Measurements from ENCODE around the gene LMAN1L.

Gene LMAN1L

GRCh38 chr15:74812533-74812932, at the start of gene LMAN1L:
TSS of gene LMAN1L (plus strand) at chr15:74812835. CDS start at chr15:74812855, 20 bp downstream.
- DNase-seq (ENCODE audit: low read depth), result no peak

DNA sequence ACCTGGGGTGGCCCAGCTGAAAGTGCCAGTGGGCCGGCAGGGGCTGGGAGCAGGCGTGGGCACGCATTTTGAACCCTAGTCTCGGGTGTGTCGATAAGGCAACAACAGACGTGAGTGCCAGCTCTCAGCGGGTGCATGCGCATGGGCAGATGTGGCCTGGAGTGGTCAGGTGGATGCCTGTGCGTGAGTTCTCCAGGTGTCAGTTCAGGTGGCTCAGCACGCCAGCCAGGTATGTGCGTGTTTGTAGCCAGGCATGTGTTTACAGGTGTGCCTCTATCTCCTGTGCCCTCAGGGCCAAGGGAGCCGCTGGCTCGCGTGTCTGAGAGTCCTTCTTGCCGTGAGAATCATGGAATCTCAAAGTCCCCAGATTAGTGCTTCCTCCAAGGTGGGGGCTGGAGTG, 49.2 kb upstream of the LMAN1L start:
- no peak for DNase-seq (ENCODE audit: low read depth)

GRCh38 chr15:74767167-74768098, 45.2 kb upstream of the LMAN1L start:
- DNase-seq (ENCODE audit: low read depth), result no peak

DNA sequence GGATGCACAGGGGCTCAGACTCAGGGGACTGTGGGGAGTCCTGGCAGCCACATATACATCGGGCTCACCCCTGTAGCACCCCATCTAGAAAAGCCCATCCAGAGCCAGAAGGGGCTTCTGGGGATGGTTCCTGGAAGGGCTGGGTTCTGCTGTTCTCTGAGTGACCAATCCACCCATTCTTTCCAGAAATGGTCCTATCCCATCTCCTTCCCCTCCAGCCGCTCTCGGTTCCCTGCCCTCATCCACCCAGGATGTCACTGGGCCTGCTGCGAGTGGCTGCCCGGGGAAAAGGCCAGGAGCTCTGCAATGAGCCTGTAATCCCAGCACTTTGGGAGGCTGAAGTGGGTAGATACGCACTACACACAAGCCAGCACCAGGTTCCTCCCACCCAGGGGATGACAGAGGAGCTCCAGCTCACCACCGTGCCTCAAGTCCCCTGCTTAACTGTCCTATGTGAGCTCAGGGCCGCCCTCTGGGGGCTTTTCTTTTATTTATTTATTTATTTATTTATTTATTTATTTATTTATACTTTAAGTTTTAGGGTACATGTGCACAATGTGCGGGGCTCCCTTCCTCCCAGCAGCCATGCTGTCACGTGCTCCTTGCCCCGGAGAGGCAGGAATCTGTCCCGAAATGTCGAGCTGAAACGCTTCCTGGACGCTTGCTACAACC, 44.4 kb upstream of the LMAN1L start:
- no peak for DNase-seq (ENCODE audit: low read depth)

GRCh38 chr15:74768771-74769342, 43.8 kb upstream of the LMAN1L start:
- peak; percentile 54 for DNase-seq (ENCODE audit: low read depth)

DNA sequence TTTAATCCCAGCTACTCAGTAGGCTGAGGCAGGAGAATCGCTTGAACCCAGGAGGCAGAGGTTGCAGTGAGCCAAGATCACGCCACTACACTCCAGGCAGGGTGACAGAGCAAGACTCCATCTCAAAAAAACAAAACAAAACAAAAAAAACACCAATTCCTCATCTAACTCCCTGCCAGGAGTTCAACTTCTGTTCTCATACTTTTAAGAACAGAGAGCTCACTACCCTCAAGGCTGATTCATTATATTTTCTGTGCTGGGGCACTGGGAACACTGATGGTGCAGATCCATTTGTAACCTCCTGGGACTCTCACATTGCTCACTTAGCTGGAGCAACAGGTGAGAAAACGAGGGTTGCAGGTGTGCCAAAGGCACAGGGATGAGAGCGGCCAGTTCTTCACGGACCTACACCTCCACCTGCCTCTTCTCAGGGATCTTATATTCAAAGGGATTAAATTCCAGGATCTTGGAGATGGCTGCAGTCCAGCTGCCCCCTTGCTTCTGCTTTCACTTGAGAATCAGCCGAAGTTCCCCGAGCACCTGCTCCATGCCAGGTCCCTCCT, 43.1 kb upstream of the LMAN1L start:
- DNase-seq (ENCODE audit: low read depth), result no peak

- no peak for DNase-seq (ENCODE audit: low read depth)
Measured at GRCh38 chr15:74770211-74770903, 42.3 kb upstream of the LMAN1L start.

DNA sequence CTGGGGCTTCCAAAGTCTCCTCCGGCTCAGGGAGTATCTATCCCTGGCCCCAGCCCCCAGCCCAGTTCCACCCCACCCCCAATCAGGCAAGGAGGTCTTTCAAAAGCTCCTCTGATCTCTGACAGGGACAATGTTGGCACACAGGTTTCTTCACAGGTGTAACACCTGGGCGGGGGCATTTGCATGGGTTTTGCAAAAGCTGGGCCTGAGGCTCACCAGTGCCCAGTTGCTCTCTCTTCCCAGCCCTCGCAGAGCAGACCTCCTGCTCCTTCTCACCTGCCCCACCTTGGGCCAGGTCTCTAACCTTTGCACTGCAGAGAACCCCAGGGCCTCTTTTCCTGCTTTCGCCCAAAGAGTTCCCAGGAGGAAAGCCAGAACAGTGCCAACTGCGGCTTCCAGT, 39.3 kb upstream of the LMAN1L start:
- no peak for DNase-seq (ENCODE audit: low read depth)

GRCh38 chr15:74773731-74774252, 38.8 kb upstream of the LMAN1L start:
- no peak for DNase-seq (ENCODE audit: low read depth)

DNA sequence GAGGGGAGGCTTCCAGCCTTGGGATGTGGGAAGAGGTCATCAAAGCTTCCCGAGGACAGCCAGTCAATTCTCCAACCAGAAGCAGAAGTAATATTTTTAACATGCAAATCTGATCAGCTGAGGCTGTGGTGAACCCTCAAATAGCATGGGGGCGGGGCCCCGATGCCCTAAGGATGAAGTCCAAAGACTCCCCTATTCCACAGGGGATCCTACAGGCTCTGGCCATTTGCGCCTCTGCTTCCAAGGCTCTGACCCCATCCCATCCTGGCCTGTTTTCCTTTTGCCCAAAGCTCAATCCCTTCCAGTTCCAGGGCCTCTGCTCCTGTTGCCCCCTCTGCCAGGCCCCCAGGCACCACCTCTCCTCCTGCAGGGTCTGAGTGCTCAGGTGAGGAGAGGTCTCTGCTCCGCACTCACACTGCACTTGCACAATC, 37.5 kb upstream of the LMAN1L start:
- no peak for DNase-seq (ENCODE audit: low read depth)

- no peak for DNase-seq (ENCODE audit: low read depth)
Measured at GRCh38 chr15:74775894-74776293, 36.7 kb upstream of the LMAN1L start.

DNA sequence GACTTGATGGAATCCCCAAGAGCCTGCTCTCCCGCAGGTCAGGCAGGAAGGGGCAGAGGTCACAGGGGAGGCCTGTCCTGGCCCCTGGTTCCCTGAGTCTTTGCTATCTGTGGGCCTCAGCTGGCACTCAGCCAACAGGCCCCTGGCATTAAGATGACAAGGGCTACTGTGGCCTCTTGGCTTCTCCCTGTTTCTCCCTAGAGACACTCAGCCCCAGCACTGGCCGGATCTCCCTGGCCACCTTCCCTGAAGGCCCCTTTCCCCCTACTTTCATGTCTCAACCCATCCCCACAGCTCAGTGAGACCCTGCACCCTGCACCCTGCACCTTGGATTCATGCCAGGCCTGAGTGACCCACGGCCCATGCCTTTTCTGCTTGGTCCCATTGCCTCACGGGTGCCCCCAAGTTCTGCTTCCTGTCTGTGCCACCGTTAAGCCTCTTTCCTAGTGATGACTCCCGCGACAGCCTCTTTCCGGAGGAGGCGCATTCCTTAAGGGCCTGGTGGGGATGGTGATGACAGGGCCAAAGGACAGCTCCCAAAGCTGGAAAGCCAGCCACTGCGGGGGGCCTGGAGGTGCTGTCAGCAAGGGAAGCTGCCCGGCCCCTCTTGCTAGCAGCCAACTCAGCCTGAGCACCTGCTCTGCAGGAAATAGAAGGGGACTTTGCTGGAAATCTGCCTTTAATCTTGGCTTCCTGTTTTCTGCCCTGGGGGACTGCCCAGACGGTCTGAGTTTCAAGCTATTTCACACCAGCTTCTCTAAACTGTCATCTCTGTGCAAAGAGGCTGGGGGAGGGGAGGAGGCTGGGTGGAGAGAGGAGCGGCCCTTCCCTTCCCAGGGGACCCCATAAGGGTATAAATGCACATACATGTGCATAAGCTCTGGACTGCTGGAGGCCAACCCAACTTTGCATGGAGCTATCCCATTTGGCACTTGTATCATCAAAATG, 35.5 kb upstream of the LMAN1L start:
- no peak for DNase-seq (ENCODE audit: low read depth)

DNA sequence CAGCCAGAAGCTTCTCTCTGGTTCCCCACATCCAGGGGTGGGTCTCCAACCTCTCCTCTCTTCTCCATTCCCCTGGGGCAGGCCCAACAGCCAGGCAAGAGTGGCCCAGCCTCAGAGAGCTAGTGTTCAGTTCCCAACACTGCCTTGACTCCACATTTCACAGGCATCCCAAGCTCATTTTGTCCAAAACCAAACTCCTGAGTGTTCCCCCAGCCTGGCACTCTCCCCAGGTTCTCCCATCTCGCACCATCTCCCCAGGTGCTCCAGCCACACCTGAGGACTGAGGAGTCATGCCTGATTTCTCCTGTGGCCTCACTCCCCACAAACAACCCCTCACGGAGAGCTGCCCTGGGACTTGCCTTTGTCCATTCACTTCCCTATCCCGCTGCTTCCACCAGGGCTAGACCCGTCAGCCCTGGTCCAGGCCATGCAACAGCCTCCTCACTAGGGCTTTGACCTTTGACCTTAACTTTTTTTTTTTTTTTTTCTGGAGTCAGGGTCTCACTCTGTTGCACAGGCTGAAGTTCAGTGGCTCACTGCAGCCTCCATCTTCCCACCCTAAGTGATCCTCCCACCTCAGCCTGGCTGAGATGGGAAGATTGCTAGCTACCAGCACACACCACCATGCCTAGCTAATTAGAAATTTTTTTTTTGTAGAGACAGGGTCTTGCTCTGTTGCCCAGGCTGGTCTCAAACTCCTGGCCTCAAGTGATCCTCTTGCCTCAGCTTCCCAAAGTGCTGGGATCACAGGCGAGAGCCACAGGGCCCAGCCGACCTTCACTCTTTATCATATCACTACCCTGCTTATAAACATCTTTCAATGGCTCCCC, 34.7 kb upstream of the LMAN1L start:
- DNase-seq (ENCODE audit: low read depth), result no peak

GRCh38 chr15:74778599-74778970, 34.0 kb upstream of the LMAN1L start:
- DNase-seq (ENCODE audit: low read depth), result no peak

DNA sequence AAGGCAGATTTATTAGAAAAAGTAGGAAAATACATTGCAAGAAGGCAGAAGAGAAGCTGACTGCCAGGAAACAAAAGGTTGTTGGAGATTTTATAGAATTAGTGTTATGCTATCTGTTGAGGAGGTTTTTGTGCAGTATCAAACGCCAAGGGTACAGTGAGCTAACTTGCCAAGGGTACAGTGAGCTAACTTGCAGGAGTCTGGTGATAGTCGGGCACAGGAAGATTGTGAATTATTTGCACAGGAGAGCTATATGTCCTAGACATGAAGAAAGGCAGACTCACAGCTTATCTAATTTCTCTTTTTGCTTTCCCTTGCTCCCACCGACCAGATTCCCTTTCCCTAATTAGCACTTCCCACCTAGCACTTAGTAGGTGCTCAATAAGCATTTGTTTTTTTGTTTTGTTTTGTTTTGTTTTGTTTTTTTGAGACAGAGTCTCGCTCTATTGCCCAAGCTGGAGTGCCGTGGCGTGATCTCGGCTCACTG, 33.4 kb upstream of the LMAN1L start:
- DNase-seq (ENCODE audit: low read depth), result no peak

DNA sequence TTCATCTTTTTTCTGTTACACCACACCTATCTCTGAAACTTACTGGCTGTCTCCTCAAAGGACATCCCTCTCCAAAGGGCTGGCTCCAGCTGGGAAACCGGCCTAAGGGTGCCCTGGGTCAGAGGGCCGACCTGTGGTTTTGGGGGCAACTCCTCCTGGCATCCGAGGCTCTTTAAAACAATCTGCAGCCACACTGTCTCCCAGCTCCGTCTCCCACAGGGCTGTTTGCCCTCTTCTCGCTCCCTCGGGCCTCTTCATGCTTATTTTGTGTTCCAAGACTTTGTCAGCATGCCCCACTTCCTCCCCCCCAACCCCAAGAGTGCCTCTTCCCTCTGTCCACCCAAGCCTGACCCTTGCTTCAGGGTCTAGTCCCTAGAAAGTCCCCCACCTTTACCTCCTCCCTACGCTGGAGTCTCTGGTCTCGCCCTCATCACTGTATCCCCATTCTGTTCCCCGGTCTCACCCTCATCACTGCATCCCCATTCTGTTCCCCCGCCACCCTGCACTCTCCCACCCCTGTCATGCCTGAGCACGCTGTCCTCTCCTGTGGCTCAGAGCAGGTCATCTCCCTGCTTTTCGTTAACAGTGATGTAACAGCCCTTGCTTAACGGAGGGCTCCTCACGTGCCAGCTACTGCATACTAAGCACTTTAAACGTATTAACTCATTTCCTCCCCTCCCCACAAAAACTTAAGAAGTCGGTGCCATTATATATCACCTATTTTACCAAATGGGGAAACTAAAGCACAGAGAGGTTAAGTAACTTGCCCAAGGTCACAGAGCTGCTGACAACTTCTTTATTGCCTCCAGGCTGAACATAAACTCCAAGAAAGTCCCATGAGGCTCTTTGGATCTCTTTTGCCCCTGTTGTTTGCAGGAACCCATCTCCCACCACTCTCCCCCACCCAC, 31.9 kb upstream of the LMAN1L start:
- no peak for DNase-seq (ENCODE audit: low read depth)

GRCh38 chr15:74781431-74782258, 31.0 kb upstream of the LMAN1L start, which contains the start of gene CSK:
TSS of gene CSK (plus strand) at chr15:74782080. CDS start at chr15:74798298, 16,218 bp downstream.
- DNase-seq (ENCODE audit: low read depth), result peak; percentile 66

Measured in stimulated activated CD8-positive, alpha-beta memory T cell treated with anti-CD3 and anti-CD28 coated beads, Interleukin-4, amount 100 ng/mL, for 24 hours (primary cell).